GM18498 (cell line): Measurements from ENCODE around the gene RNU6-1.

ENCODE experiments used
- ATAC-seq: cut with Tn5 transposase; IDR thresholded peaks from one replicate; pipeline ENCODE4 v1.9.1; 2021; ENCODE audit warnings: mild to moderate bottlenecking, moderate library complexity; ENCODE audit not compliant: unreplicated experiment

The RNU6-1 gene

GRCh38 chr15:67822537-67823313, 17.1 kb downstream of the RNU6-1 start:
- no peak for ATAC-seq

GRCh38 chr15:67821784-67822440, 17.9 kb downstream of the RNU6-1 start:
- ATAC-seq: no peak

GRCh38 chr15:67820992-67821783, 18.7 kb downstream of the RNU6-1 start:
- ATAC-seq: no peak

- ATAC-seq: no peak
Measured at GRCh38 chr15:67820122-67820991, 19.5 kb downstream of the RNU6-1 start.

- ATAC-seq: no peak
Measured at GRCh38 chr15:67819636-67820035, 20.2 kb downstream of the RNU6-1 start.

GRCh38 chr15:67818464-67818863, 21.4 kb downstream of the RNU6-1 start:
- no peak for ATAC-seq

GRCh38 chr15:67816668-67817067, 23.2 kb downstream of the RNU6-1 start:
- no peak for ATAC-seq

GRCh38 chr15:67815036-67815592, 24.7 kb downstream of the RNU6-1 start:
- no peak for ATAC-seq

- no peak for ATAC-seq
Measured at GRCh38 chr15:67813104-67813634, 26.7 kb downstream of the RNU6-1 start.

- ATAC-seq: no peak
Measured at GRCh38 chr15:67812241-67812644, 27.6 kb downstream of the RNU6-1 start.

GRCh38 chr15:67809866-67810265, 30.0 kb downstream of the RNU6-1 start:
- ATAC-seq: no peak

GRCh38 chr15:67809441-67809840, 30.4 kb downstream of the RNU6-1 start:
- ATAC-seq: no peak

GRCh38 chr15:67808821-67809220, 31.0 kb downstream of the RNU6-1 start:
- ATAC-seq: no peak

- ATAC-seq: no peak
Measured at GRCh38 chr15:67807836-67808235, 32.0 kb downstream of the RNU6-1 start.

- ATAC-seq: no peak
Measured at GRCh38 chr15:67807141-67807540, 32.7 kb downstream of the RNU6-1 start.

GRCh38 chr15:67806536-67806935, 33.3 kb downstream of the RNU6-1 start:
- ATAC-seq: no peak

- no peak for ATAC-seq
Measured at GRCh38 chr15:67805666-67806516, 34.0 kb downstream of the RNU6-1 start.

- no peak for ATAC-seq
Measured at GRCh38 chr15:67805008-67805665, 34.7 kb downstream of the RNU6-1 start.
